GM19240 (cell line): ENCODE measurements around the gene RSAD1.

ENCODE experiments used
- DNase-seq: peaks from one replicate; pipeline ENCODE4 v3.0.0; 2011; ENCODE audit warnings: low spot score; ENCODE audit not compliant: insufficient read length

Gene RSAD1

GRCh38 chr17:50478391-50479381 lies at the start of gene RSAD1:
Gene RSAD1 (plus strand): TSS chr17:50478860. CDS start chr17:50478885, 25 bp downstream.
- DNase-seq, result peak; percentile 89

- no peak for DNase-seq
Observed at GRCh38 chr17:50429793-50430192, 48.9 kb upstream of the RSAD1 start.

- DNase-seq, result no peak
Observed at GRCh38 chr17:50430821-50431618, 47.6 kb upstream of the RSAD1 start.

GRCh38 chr17:50432125-50432762 lies 46.4 kb upstream of the RSAD1 start:
- no peak for DNase-seq

- no peak for DNase-seq
Observed at GRCh38 chr17:50437409-50437808, 41.3 kb upstream of the RSAD1 start.

GRCh38 chr17:50439008-50439407 lies 39.7 kb upstream of the RSAD1 start:
- no peak for DNase-seq

- DNase-seq, result no peak
Observed at GRCh38 chr17:50440172-50440837, 38.4 kb upstream of the RSAD1 start.

- DNase-seq, result no peak
Observed at GRCh38 chr17:50440838-50441829, 37.5 kb upstream of the RSAD1 start.

GRCh38 chr17:50443505-50443974 lies 35.1 kb upstream of the RSAD1 start:
- no peak for DNase-seq

- DNase-seq, result no peak
Observed at GRCh38 chr17:50444841-50445715, 33.6 kb upstream of the RSAD1 start.

- no peak for DNase-seq
Observed at GRCh38 chr17:50445730-50446325, 32.8 kb upstream of the RSAD1 start.

GRCh38 chr17:50447870-50448595 lies 30.6 kb upstream of the RSAD1 start:
- DNase-seq, result no peak

GRCh38 chr17:50448643-50449042 lies 30.0 kb upstream of the RSAD1 start:
- no peak for DNase-seq

- no peak for DNase-seq
Observed at GRCh38 chr17:50451943-50452629, 26.6 kb upstream of the RSAD1 start.

GRCh38 chr17:50452630-50453300 lies 25.9 kb upstream of the RSAD1 start:
- no peak for DNase-seq

- DNase-seq, result no peak
Observed at GRCh38 chr17:50453901-50454300, 24.8 kb upstream of the RSAD1 start.

GRCh38 chr17:50457621-50458020 lies 21.0 kb upstream of the RSAD1 start:
- no peak for DNase-seq
